Fibroblast of villous mesenchyme (primary cell): ENCODE data around the gene CISD3. TPM values are rescaled to one million over a fixed set of nuclear protein-coding genes. Genes with fewer than 3 reads are reported as not detected.

Source experiments
- DNase-seq: peaks from one replicate; pipeline ENCODE4 v3.0.0-alpha.2; 2010; ENCODE audit warnings: low read depth
- H3K4me3 ChIP-seq: 2 replicates; pipeline ENCODE4 v1.5.1; 2011; ENCODE audit warnings: low read depth, mild to moderate bottlenecking, low read length
- CTCF ChIP-seq: IDR thresholded peaks from 2 replicates; pipeline ENCODE4 v1.5.1; 2012; ENCODE audit warnings: low read depth, mild to moderate bottlenecking, low read length; ENCODE audit not compliant: insufficient read depth
- total RNA-seq: library from RNA; depleted of rRNA; stranded (reverse); fragments of >200 nt; gene quantifications from 2 replicates; pipeline ENCODE4 v1.2.3, GENCODE V29; 2012

CISD3 gene
- total RNA-seq, 1 donor = 2.6 TPM

- TF ChIP-seq CTCF = no peak
- no peak for DNase-seq
- H3K4me3 ChIP-seq = no peak overlapping the region
Observed at GRCh38 chr17:38697061-38697820, 32.9 kb upstream of the CISD3 start.

- no peak overlapping the region for H3K4me3 ChIP-seq
- DNase-seq = no peak
- TF ChIP-seq CTCF = no peak
Observed at GRCh38 chr17:38698760-38699159, 31.4 kb upstream of the CISD3 start.

- peak; percentile 13 for DNase-seq
- TF ChIP-seq CTCF = no peak
- H3K4me3 ChIP-seq = peak overlapping the region; percentile 78
Observed at GRCh38 chr17:38701504-38702165, 28.5 kb upstream of the CISD3 start.

GRCh38 chr17:38702166-38702915 is 27.8 kb upstream of the CISD3 start:
- peak; percentile 83 for DNase-seq
- no peak for TF ChIP-seq CTCF
- peak overlapping the region; percentile 78 for H3K4me3 ChIP-seq

- peak overlapping the region; percentile 78 for H3K4me3 ChIP-seq
- TF ChIP-seq CTCF = no peak
- no peak for DNase-seq
Observed at GRCh38 chr17:38702916-38703741, 27.0 kb upstream of the CISD3 start.
